Measurements from ENCODE around the gene LCMT1. TPM values are rescaled to one million over a fixed set of nuclear protein-coding genes. Genes with fewer than 3 reads are reported as not detected.

LCMT1 gene
- total RNA-seq, 1 experiment from 2014 or later = 86.3 TPM

GRCh38 chr16:25189305-25189704, 77.8 kb downstream of the LCMT1 start (continued):
- TF ChIP-seq AFF4 (CRISPR knock-in tag; IDR thresholded peaks at IDR 0.05; ENCODE audit: borderline replicate concordance) (no peak), JUN (CRISPR knock-in tag; IDR thresholded peaks at IDR 0.05) (no peak)

GRCh38 chr16:25192096-25192495, 80.6 kb downstream of the LCMT1 start:
- H3K27ac Mint-ChIP-seq = no peak overlapping the region
- no peaks in the 10 kb centered on the region for H3K9me3 Mint-ChIP-seq
- no peaks in the 10 kb centered on the region for H3K4me1 Mint-ChIP-seq
- DNase-seq (ENCODE audit: low spot score) = no peak
- ChIA-PET POLR2A (no interaction called here), CTCF (no interaction called here)
- H3K4me3 Mint-ChIP-seq = no peak overlapping the region
- no peaks in the 10 kb centered on the region for H3K27me3 Mint-ChIP-seq (ENCODE audit: low read depth)
- ATAC-seq = no peak
- TF ChIP-seq SP1 (CRISPR knock-in tag; conservative IDR thresholded peaks at IDR 0.05) = no peak
- TF ChIP-seq, protein P1, sequence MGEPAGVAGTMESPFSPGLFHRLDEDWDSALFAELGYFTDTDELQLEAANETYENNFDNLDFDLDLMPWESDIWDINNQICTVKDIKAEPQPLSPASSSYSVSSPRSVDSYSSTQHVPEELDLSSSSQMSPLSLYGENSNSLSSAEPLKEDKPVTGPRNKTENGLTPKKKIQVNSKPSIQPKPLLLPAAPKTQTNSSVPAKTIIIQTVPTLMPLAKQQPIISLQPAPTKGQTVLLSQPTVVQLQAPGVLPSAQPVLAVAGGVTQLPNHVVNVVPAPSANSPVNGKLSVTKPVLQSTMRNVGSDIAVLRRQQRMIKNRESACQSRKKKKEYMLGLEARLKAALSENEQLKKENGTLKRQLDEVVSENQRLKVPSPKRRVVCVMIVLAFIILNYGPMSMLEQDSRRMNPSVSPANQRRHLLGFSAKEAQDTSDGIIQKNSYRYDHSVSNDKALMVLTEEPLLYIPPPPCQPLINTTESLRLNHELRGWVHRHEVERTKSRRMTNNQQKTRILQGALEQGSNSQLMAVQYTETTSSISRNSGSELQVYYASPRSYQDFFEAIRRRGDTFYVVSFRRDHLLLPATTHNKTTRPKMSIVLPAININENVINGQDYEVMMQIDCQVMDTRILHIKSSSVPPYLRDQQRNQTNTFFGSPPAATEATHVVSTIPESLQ (CRISPR knock-in tag; IDR thresholded peaks at IDR 0.05) = no peak
- no peak for TF ChIP-seq SMAD3 (CRISPR knock-in tag; IDR thresholded peaks at IDR 0.05; ENCODE audit: borderline replicate concordance)
- H3K36me3 Mint-ChIP-seq = no peaks in the 10 kb centered on the region

DNA sequence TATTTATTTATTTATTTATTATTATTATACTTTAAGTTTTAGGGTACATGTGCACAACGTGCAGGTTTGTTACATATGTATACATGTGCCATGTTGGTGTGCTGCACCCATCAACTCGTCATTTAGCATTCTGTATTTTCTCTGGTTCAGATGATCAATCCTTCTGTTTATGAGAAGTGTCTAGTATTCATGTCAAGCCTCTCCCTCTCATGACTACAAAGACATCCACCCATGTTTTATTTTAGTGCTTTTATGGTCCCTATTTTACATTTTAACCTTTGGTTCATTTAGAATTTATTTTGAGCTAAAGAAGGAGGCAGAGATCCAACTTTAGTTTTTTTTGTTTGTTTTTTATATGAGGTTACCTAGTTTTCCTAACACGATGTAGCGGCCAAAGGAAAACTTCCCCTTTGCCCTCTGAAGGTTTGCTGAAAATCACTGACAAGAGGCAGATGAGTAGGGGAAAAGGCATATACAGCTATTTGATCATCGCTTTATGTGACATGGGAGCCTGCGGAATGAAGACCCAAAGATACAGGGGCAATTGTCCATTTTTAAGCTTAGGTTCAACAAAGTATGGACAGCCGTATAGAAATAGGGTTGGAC, 82.8 kb downstream of the LCMT1 start:
- no peak overlapping the region for H3K27ac Mint-ChIP-seq
- CTCF ChIA-PET = interaction anchor here (1.0 kb wide), 1 partner anchor 31 kb away, joined by 7 read pairs; no protein-coding TSS in a partner anchor
- no peak for TF ChIP-seq ZNF317 (CRISPR knock-in tag; IDR thresholded peaks at IDR 0.05; ENCODE audit: borderline replicate concordance, low read depth)
- no peak for TF ChIP-seq ERG (CRISPR knock-in tag; IDR thresholded peaks at IDR 0.05)
- no peak for TF ChIP-seq E2F1 (CRISPR knock-in tag; IDR thresholded peaks at IDR 0.05)
- no peak for TF ChIP-seq CTCF (IDR thresholded peaks at IDR 0.05)
- TF ChIP-seq TP53 (CRISPR knock-in tag; IDR thresholded peaks at IDR 0.05) = no peak
- no peak for TF ChIP-seq ETV6 (CRISPR knock-in tag; IDR thresholded peaks at IDR 0.05)
- TF ChIP-seq CREM (CRISPR knock-in tag; IDR thresholded peaks at IDR 0.05) = no peak
- no peak for TF ChIP-seq PRRX2 (CRISPR knock-in tag; IDR thresholded peaks at IDR 0.05)
- TF ChIP-seq HMGA2 (CRISPR knock-in tag; IDR thresholded peaks at IDR 0.05) = no peak
- no peak for TF ChIP-seq ZNF423 (CRISPR knock-in tag; IDR thresholded peaks at IDR 0.05)
- no peak for TF ChIP-seq GTF2I (CRISPR knock-in tag; conservative IDR thresholded peaks at IDR 0.05)
- no peak for TF ChIP-seq ZNF512 (CRISPR knock-in tag; IDR thresholded peaks at IDR 0.05; ENCODE audit: borderline replicate concordance)
- DNase-seq (ENCODE audit: low spot score) (no peak), ATAC-seq (no peak)
- no peaks in the 10 kb centered on the region for H3K27me3 Mint-ChIP-seq (ENCODE audit: low read depth)
- no peaks in the 10 kb centered on the region for H3K36me3 Mint-ChIP-seq
- H3K4me1 Mint-ChIP-seq = no peaks in the 10 kb centered on the region
- no peak overlapping the region for H3K4me3 Mint-ChIP-seq
- H3K9me3 Mint-ChIP-seq = no peaks in the 10 kb centered on the region
- POLR2A ChIA-PET = no interaction called here
